NCI-H1694 treated with DMSO at 0.1 percent for 48 hours (cell line): ENCODE results near the gene PTH.

Source experiments
- DNase-seq: peaks from one replicate; lab custom pipeline; 2025; lab: John Stamatoyannopoulos, UW

The PTH gene

DNA sequence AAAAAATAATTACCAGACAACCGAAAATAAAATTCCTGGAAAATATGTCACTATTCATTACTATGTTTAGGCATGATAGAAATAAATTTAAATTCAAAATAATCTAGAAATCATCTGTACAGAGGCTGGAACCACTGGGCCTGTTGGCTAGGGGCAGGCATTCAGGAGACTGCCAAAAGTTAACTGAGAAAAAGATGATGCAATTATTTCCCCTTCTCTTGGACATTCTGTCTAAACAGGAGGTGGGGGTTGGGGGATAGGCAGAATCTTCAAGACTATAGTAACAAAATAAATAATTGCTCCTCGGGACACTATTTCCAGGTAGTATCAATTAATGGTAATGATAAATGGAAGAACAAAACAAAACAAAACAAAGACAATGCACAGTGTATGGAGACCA lies 46.9 kb downstream of the PTH start:
- no peak for DNase-seq

DNA sequence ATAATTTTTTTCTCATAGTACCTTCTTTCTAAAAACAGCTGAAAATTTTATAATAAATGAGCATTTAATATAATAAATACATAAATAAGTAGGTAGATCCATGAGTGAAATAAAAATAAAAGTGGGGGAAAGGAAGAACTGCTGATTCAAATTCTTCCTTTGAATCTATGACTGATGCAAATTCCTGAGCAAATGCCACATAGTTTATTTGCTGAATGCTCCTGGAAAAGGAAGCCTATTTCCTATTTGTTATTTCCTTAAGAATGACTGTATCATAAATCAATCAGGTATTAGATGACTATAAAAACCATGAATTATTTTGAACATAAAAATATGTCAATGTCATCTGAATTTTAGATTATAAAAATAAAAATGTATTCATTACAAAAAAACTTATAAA lies 49.4 kb downstream of the PTH start:
- no peak for DNase-seq

DNA sequence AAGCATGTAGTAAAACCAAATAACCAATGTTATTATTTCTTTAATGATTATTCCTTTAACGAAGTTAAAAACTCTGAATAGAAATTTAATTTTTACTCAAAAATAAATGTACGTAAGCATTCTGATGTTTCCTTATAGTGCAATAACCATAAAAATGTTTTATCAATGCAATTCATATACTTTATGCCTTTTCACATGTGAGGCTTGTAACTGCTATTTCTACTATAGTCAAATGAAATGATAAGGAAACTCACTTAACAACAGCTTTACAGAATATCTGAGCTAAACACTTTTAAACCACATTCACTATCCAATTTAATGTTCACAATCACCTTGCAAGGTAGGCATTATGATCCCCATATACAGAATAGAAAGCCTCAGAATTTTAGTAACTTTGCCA lies 50.2 kb downstream of the PTH start:
- no peak for DNase-seq
